HFFc6 (cell line): ENCODE results near the gene PTCD2. TPM values are rescaled to one million over a fixed set of nuclear protein-coding genes. Genes with fewer than 3 reads are reported as not detected.
"Not testable (repeated sequence)": the region's sequence is repeated elsewhere in the genome, so short reads cannot be mapped to it uniquely, and the experiment has no call there.

Experiments
- DNase-seq: peaks from one replicate; pipeline ENCODE4 v3.0.0-alpha.2; 2018
- H3K27ac Mint-ChIP-seq: 2 replicates; pipeline ENCODE4 v1.8.0; 2020; ENCODE audit warnings: mild to moderate bottlenecking, mixed read lengths
- H3K27me3 Mint-ChIP-seq: 2 replicates; pipeline ENCODE4 v1.8.0; 2021; ENCODE audit warnings: mild to moderate bottlenecking, moderate library complexity, mixed read lengths; ENCODE audit not compliant: insufficient read depth
- H3K36me3 Mint-ChIP-seq: 2 replicates; pipeline ENCODE4 v1.8.0; 2021; ENCODE audit warnings: low read depth, mixed read lengths
- H3K4me1 Mint-ChIP-seq: 2 replicates; pipeline ENCODE4 v1.8.0; 2020; ENCODE audit warnings: low read depth, mixed read lengths
- H3K4me3 Mint-ChIP-seq: 2 replicates; pipeline ENCODE4 v1.8.0; 2020; ENCODE audit warnings: mild to moderate bottlenecking, moderate library complexity, mixed read lengths
- H3K9me3 Mint-ChIP-seq: 2 replicates; pipeline ENCODE4 v1.8.0; 2020; ENCODE audit warnings: mild to moderate bottlenecking, mixed read lengths
- CTCF ChIP-seq: fragments of 200-600 bp; sonication (generic); IDR thresholded peaks from 2 replicates; pipeline ENCODE4 v1.5.0; 2021; ENCODE audit warnings: antibody characterized with exemption, mild to moderate bottlenecking
- total RNA-seq, 6 experiments: library from RNA; stranded (reverse); fragmentation: NEBNext Ultra II Directional; extraction: Animal tissue kit (Norgen Biotek cat#: 25700); gene quantifications; 2 replicates in 1 of 6; 3 replicates in 5 of 6; pipeline ENCODE4 v1.2.3, GENCODE V29; 2021

The PTCD2 gene
- total RNA-seq, 6 experiments from 2014 or later = 10.8 to 14.4 (median 12.9) TPM

- no peak overlapping the region for H3K4me3 Mint-ChIP-seq
- H3K9me3 Mint-ChIP-seq = no peaks in the 10 kb centered on the region
- DNase-seq = no peak
- TF ChIP-seq CTCF = no peak
- no peak overlapping the region for H3K27ac Mint-ChIP-seq
- H3K36me3 Mint-ChIP-seq = peaks cover 32% of the 10 kb centered on the region
- peaks cover 35% of the 10 kb centered on the region for H3K4me1 Mint-ChIP-seq
- no peaks in the 10 kb centered on the region for H3K27me3 Mint-ChIP-seq
Observed at GRCh38 chr5:72296256-72296655, 23.9 kb upstream of the PTCD2 start.

DNA sequence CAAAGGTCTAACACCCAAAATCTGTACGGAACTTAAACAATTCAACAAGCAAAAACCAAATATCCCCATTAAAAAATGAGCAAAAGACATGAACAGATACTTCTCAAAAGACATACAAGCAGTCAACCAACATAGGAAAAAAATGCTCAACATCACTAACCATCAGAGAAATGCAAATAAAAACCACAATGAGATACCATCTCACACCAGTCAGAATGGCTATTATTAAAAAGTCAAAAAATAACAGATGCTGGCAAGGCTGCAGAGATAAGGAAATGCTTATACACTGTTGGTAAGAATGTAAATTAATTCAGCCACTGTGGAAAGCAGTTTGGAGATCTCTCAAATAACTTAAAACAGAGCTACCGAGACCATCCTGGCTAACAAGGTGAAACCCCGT is 22.0 kb upstream of the PTCD2 start:
- H3K9me3 Mint-ChIP-seq, H3K27me3 Mint-ChIP-seq: not testable (repeated sequence)
- Mint-ChIP-seq H3K36me3 (peaks cover 23% of the 10 kb centered on the region), H3K4me3 (peak overlapping the region; percentile 1; the same call in 1 of the 2 replicates), H3K4me1 (peaks cover 49% of the 10 kb centered on the region), H3K27ac (peak overlapping the region; percentile 41; the same call in 1 of the 2 replicates)
- DNase-seq = peak; percentile 53

- H3K4me1 Mint-ChIP-seq = peaks cover 49% of the 10 kb centered on the region
- H3K27me3 Mint-ChIP-seq = no peaks in the 10 kb centered on the region
- H3K9me3 Mint-ChIP-seq = no peaks in the 10 kb centered on the region
- no peak for TF ChIP-seq CTCF
- no peak overlapping the region for H3K4me3 Mint-ChIP-seq
- H3K27ac Mint-ChIP-seq = no peak overlapping the region
- H3K36me3 Mint-ChIP-seq = peaks cover 21% of the 10 kb centered on the region
- DNase-seq = no peak
Observed at GRCh38 chr5:72298711-72299110, 21.5 kb upstream of the PTCD2 start.

DNA sequence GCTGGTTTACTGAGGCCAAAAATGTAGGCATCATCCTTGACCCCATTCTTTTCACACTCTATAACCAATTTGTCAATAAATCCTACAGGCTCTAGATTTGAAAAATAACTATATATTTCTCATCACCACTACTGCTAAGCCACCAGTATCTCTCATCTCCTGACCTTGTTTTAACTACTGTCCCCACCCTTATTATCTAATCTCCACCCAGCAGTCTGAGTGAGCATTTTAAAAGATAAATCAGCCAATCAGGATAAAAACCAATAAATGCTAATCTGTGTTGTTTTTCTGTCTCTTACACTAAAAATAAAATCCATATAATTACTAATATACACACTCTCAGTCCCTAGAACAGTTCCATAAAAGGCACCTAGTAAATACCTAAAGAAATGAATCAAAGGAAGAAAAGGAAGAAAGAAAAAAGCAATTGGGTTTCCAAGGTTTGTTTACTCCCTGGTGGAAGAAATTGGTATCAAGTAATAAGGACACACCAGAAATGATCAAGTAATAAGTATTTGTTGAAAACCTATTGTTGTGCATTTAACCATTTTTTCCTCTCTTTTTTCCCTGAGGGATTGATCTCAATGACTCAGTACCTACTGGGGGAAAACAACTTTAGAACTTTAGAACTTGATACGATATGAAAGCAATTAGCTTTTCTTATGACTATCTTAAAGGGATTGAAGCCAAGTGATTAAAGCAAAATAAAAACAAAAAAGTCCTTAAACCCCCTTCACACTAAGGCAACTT is 19.4 kb upstream of the PTCD2 start:
- H3K27ac Mint-ChIP-seq = no peak overlapping the region
- peaks cover 57% of the 10 kb centered on the region for H3K4me1 Mint-ChIP-seq
- no peaks in the 10 kb centered on the region for H3K27me3 Mint-ChIP-seq
- DNase-seq = no peak
- H3K9me3 Mint-ChIP-seq = no peaks in the 10 kb centered on the region
- no peak; the same call in 1 of the 2 replicates for TF ChIP-seq CTCF
- peaks cover 18% of the 10 kb centered on the region for H3K36me3 Mint-ChIP-seq
- no peak overlapping the region for H3K4me3 Mint-ChIP-seq

GRCh38 chr5:72301557-72301956 is 18.6 kb upstream of the PTCD2 start:
- H3K36me3 Mint-ChIP-seq = peaks cover 18% of the 10 kb centered on the region
- H3K4me1 Mint-ChIP-seq = peaks cover 54% of the 10 kb centered on the region
- no peak overlapping the region for H3K4me3 Mint-ChIP-seq
- no peaks in the 10 kb centered on the region for H3K9me3 Mint-ChIP-seq
- no peak overlapping the region for H3K27ac Mint-ChIP-seq
- no peaks in the 10 kb centered on the region for H3K27me3 Mint-ChIP-seq
- no peak for DNase-seq
- no peak for TF ChIP-seq CTCF

GRCh38 chr5:72302171-72302570 is 18.0 kb upstream of the PTCD2 start:
- Mint-ChIP-seq H3K27ac (no peak overlapping the region), H3K4me1 (peaks cover 56% of the 10 kb centered on the region), H3K27me3 (no peaks in the 10 kb centered on the region), H3K9me3 (no peaks in the 10 kb centered on the region), H3K4me3 (no peak overlapping the region), H3K36me3 (peaks cover 18% of the 10 kb centered on the region)
- no peak for TF ChIP-seq CTCF
- no peak for DNase-seq
